Right lobe of liver (tissue), 6 donors: ENCODE results near the gene RBM5. TPM values are rescaled to one million over a fixed set of nuclear protein-coding genes. Genes with fewer than 3 reads are reported as not detected.

Experiments
- ATAC-seq, 4 donors: fragments of 200-7000 bp; cut with Tn5 transposase; one replicate each; pipeline ENCODE4 v1.9.1; 2020; ENCODE audit warnings: mild to moderate bottlenecking in 4 of 4, moderate library complexity in 4 of 4
- DNase-seq, 3 donors: peaks; one replicate each; pipeline ENCODE4 v3.0.0-alpha.2; 2020
- H3K27ac ChIP-seq, 3 donors: fragments of 200-600 bp; one replicate each; pipeline ENCODE4 v1.8.0; 2022
- H3K27me3 ChIP-seq, 2 donors: fragments of 200-600 bp; one replicate each; pipeline ENCODE4 v1.8.0; 2022
- H3K36me3 ChIP-seq, 4 donors: fragments of 200-600 bp; sonication (generic) in 1 of 4; one replicate each; pipeline versions ENCODE4 v1.5.1 to v1.8.0; 2017 to 2022; ENCODE audit warnings: control low read depth in 1 of 4
- H3K4me1 ChIP-seq, 4 donors: fragments of 200-600 bp; sonication (generic) in 1 of 4; one replicate each; pipeline versions ENCODE4 v1.5.1 to v1.8.0; 2017 to 2022; ENCODE audit warnings: control low read depth in 1 of 4
- H3K4me3 ChIP-seq, 3 donors: fragments of 200-600 bp; one replicate each; pipeline ENCODE4 v1.8.0; 2022
- H3K9me3 ChIP-seq, 4 donors: fragments of 200-600 bp; sonication (generic) in 1 of 4; one replicate each; pipeline versions ENCODE4 v1.5.1 to v1.8.0; 2017 to 2022; ENCODE audit warnings: control low read depth in 1 of 4
- CTCF ChIP-seq, 4 donors: fragments of 200-600 bp in 3 of 4; fragments of 450-650 bp in 1 of 4; IDR thresholded peaks; one replicate each; pipeline versions ENCODE4 v1.5.1 to v1.8.0; 2016 to 2022; ENCODE audit warnings: antibody characterized with exemption in 4 of 4, mild to moderate bottlenecking in 2 of 4
- POLR2A ChIP-seq: fragments of 450-650 bp; IDR thresholded peaks from one replicate; pipeline ENCODE4 v1.6.1; 2017; ENCODE audit warnings: antibody characterized with exemption, mild to moderate bottlenecking
- WGBS: methylation state at CpG from one replicate; pipeline ENCODE4 v1.1.6; 2018; ENCODE audit warnings: low coverage, low lambda C conversion rate; ENCODE audit not compliant: insufficient coverage; ENCODE audit errors: missing lambda C conversion rate; 5-methylcytosine and 5-hydroxymethylcytosine counted together
- intact Hi-C, 2 donors: fragments of 100-400 bp; cut with DNase I; formaldehyde crosslinking; loops; one replicate each; pipeline versions ENCODE4 v1.11.2 to v1.14.1; 2022
- total RNA-seq, 6 experiments: library from RNA; depleted of rRNA in 2 of 6; stranded (reverse); fragments of >200 nt in 2 of 6; fragmentation: NEBNext Ultra II Directional in 3 of 6; extraction: Animal tissue kit (Norgen Biotek cat#: 25700) in 3 of 6; gene quantifications; one replicate each; pipeline versions ENCODE4 v1.1.0 to v1.2.4, GENCODE V29; 2016 to 2023
- donor health status: DM: no; HTN: yes; CAD: no.
- donor health status: DM: no; HTN: no; CAD: no.
- donor health status: DM: no; HTN: no; CAD: no.
- donor health status: DM: no; HTN: yes; CAD: no.
- donor health status: DM: no; HTN: yes; CAD: no.

The RBM5 gene
- total RNA-seq, 6 experiments from 2014 or later = 42.1 to 62.4 (median 46.4) TPM

GRCh38 chr3:50089609-50089945 is 858 bp downstream of the RBM5 start:
- H3K9me3 ChIP-seq = no peaks in the 10 kb centered on the region
- ATAC-seq (peak in 3 of 4 donors; percentile 9 to 23 (median 16)), DNase-seq (peak in 1 of 3 donors; percentile 25)
- peak overlapping the region; percentile 89 to 99 (median 99) for H3K4me3 ChIP-seq
- H3K36me3 ChIP-seq = peaks cover 5 to 44% (median 28%) of the 10 kb centered on the region in 4 donors
- peak overlapping the region; percentile 91 to 97 (median 95) for H3K27ac ChIP-seq
- intact Hi-C loops = no loop called here
- H3K4me1 ChIP-seq = peaks cover 0 to 14% (median 3%) of the 10 kb centered on the region in 4 donors
- TF ChIP-seq POLR2A (no peak), CTCF (IDR thresholded peaks at IDR 0.05) (no peak)
- H3K27me3 ChIP-seq = no peaks in the 10 kb centered on the region
- WGBS = 1% methylated on average over 16 of the region's 16 CpGs

DNA sequence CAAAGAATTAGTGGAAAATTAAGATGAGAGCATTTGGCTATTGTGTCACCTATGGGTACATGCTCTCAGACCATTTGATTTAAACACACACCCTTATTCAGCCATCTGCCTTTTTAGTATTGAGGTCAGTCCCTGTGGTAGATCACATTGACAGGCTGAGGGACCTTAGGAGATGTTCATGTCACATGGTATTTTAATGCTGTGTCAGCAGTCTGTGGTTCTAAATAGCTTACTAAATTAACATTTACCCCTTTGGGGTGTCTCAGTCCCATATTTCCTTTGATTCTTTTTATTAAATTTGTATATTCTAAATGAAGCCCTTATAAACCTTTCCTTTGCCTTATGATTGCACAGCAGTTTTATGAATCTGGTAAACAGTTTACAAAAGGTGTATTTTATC is 2.3 kb downstream of the RBM5 start:
- Histone ChIP-seq H3K36me3 (peaks cover 11 to 58% (median 37%) of the 10 kb centered on the region in 4 donors), H3K27me3 (no peaks in the 10 kb centered on the region), H3K27ac (no peak overlapping the region), H3K4me3 (no peak overlapping the region), H3K9me3 (no peaks in the 10 kb centered on the region), H3K4me1 (peaks cover 0 to 14% (median 3%) of the 10 kb centered on the region in 4 donors)
- ATAC-seq = no peak
- no peak for TF ChIP-seq POLR2A
- TF ChIP-seq CTCF (IDR thresholded peaks at IDR 0.05) = no peak
- intact Hi-C loops = no loop called here
- DNase-seq = no peak

GRCh38 chr3:50095352-50095998 is 6.8 kb downstream of the RBM5 start:
- Histone ChIP-seq H3K4me3 (no peak overlapping the region), H3K36me3 (peaks cover 30 to 100% (median 67%) of the 10 kb centered on the region in 4 donors), H3K9me3 (no peaks in the 10 kb centered on the region), H3K4me1 (peaks cover 0 to 8% (median 2%) of the 10 kb centered on the region in 4 donors), H3K27me3 (no peaks in the 10 kb centered on the region), H3K27ac (no peak overlapping the region)
- DNase-seq (peak in 1 of 3 donors; percentile 7), ATAC-seq (peak; percentile 32 to 60 (median 40))
- intact Hi-C loops = no loop called here
- 69% methylated on average over 5 of the region's 5 CpGs for WGBS
- TF ChIP-seq POLR2A (no peak), CTCF (IDR thresholded peaks at IDR 0.05) (no peak)

DNA sequence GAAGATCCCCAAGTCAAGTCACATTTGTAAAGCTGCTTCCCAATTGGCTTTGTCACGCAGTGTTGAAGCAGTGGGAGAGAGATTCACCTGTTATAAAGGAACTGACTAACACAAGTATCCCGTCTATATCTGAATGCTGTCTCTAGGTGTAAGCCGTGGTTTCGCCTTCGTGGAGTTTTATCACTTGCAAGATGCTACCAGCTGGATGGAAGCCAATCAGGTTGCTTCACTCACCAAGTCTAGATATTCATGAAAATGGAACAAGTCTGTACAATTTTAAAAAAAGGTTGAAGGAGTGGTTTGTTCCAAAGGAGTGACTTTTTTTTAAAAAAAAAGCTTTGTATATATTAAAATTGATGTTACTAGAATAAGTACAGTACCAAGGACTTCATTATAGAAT is 11.7 kb downstream of the RBM5 start:
- no peak for TF ChIP-seq POLR2A
- no peak for TF ChIP-seq CTCF (IDR thresholded peaks at IDR 0.05)
- Histone ChIP-seq H3K27ac (no peak overlapping the region), H3K4me3 (no peak overlapping the region), H3K9me3 (no peaks in the 10 kb centered on the region), H3K27me3 (no peaks in the 10 kb centered on the region), H3K4me1 (no peaks in the 10 kb centered on the region), H3K36me3 (peaks cover 38 to 100% (median 71%) of the 10 kb centered on the region in 4 donors)
- intact Hi-C loops = no loop called here
- no peak for ATAC-seq
- 96% methylated on average over 5 of the region's 5 CpGs for WGBS
- no peak for DNase-seq
